ENCODE measurements around the gene FMO3. TPM values are rescaled to one million over a fixed set of nuclear protein-coding genes. Genes with fewer than 3 reads are reported as not detected.

FMO3 gene
- total and polyA plus RNA-seq, 2 donors (not counting 3 experiments of a cell fraction or from before 2014, with no cell fraction given) = not detected

- H3K4me3 ChIP-seq (replicated peaks in 1 of 3; ENCODE audit: insufficient read depth in 1 of 3, low read depth in 1 of 3, low read length in 3 of 3) = no peak overlapping the region
- H3K27ac ChIP-seq (ENCODE audit: insufficient read depth, low read depth, low read length) = no peak overlapping the region
- no peaks in the 10 kb centered on the region for H3K4me1 ChIP-seq (ENCODE audit: control insufficient read depth, extremely low read depth, insufficient read depth, low read length)
- H3K9me1 ChIP-seq (replicated peaks; ENCODE audit: control insufficient read depth, extremely low read depth, insufficient read depth, low read length) = no peaks in the 10 kb centered on the region
- TF ChIP-seq MYC (IDR thresholded peaks at IDR 0.05; ENCODE audit: low read depth, low read length) = no peak
- no peak for TF ChIP-seq CTCF (IDR thresholded peaks at IDR 0.05; ENCODE audit: extremely low read depth in 1 of 2, insufficient read depth in 1 of 2, low read depth in 1 of 2, low read length in 2 of 2)
- no peak for TF ChIP-seq POLR2A (IDR thresholded peaks at IDR 0.05; ENCODE audit: low read depth, low read length)
- TF ChIP-seq, protein P1, sequence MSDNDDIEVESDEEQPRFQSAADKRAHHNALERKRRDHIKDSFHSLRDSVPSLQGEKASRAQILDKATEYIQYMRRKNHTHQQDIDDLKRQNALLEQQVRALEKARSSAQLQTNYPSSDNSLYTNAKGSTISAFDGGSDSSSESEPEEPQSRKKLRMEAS (IDR thresholded peaks at IDR 0.05; ENCODE audit: insufficient read depth, insufficient read length) = no peak
- no peaks in the 10 kb centered on the region for H4K20me1 ChIP-seq (replicated peaks; ENCODE audit: control insufficient read depth, extremely low read depth, insufficient read depth, low read length)
- no peaks in the 10 kb centered on the region for H3K27me3 ChIP-seq (ENCODE audit: control insufficient read depth in 2 of 2, insufficient read depth in 2 of 2, low read length in 2 of 2)
- FAIRE-seq (no peak), DNase-seq (ENCODE audit: low read depth, low spot score) (no peak)
- CTCF ChIA-PET = no interaction called here
- no peak overlapping the region for H3K9ac ChIP-seq (replicated peaks; ENCODE audit: extremely low read depth, insufficient read depth, low read length)
- BruUV-seq (replicated peaks) = no TSS peak
- dilution Hi-C loops (cut with MboI; ENCODE audit: extremely low pct_ligation_motif_present, low sequenced_read_pairs) = no loop called here
- H3K79me2 ChIP-seq (ENCODE audit: control insufficient read depth, insufficient read depth, low read length) = no peaks in the 10 kb centered on the region
- no peaks in the 10 kb centered on the region for H3K36me3 ChIP-seq (ENCODE audit: control insufficient read depth in 2 of 2, extremely low read depth in 1 of 2, insufficient read depth in 2 of 2, low read length in 2 of 2)
- POLR2A ChIA-PET = interaction anchor here (0.6 kb wide), 1 partner anchor 100 kb away, joined by 7 read pairs; no protein-coding TSS in a partner anchor
- no peak overlapping the region for H2AFZ ChIP-seq (ENCODE audit: low read depth, low read length)
- no peak overlapping the region for H3K4me2 ChIP-seq (ENCODE audit: insufficient read depth, low read length)
- no peaks in the 10 kb centered on the region for H3K9me3 ChIP-seq (replicated peaks; ENCODE audit: control insufficient read depth, insufficient read depth, low read length)
- intact Hi-C loops (cut with micrococcal nuclease) = no loop called here
These were observed 70.1 kb downstream of the FMO3 start for GRCh38 chr1:171160639-171161354.

DNA sequence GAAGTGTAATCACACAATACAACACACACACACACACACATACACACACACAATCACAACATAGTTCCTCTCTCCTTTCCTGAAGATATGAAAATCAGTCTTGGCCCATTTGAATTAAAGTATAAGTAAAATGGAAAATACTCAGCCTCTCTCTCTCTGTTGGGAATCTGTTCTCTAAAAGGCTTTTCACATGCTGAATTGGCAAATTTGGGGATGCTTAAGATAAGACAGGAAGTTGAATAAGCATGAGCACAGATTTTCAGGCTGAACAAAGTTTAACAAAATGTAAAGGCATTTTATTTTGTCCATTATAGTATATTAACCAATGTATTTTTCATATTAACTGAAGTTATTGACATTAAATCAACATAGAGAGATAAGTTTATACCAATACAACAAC, 70.7 kb downstream of the FMO3 start:
- intact Hi-C loops (cut with micrococcal nuclease) = no loop called here
- Histone ChIP-seq H4K20me1 (replicated peaks; ENCODE audit: control insufficient read depth, extremely low read depth, insufficient read depth, low read length) (no peaks in the 10 kb centered on the region), H3K36me3 (ENCODE audit: control insufficient read depth in 2 of 2, extremely low read depth in 1 of 2, insufficient read depth in 2 of 2, low read length in 2 of 2) (no peaks in the 10 kb centered on the region), H3K27me3 (ENCODE audit: control insufficient read depth in 2 of 2, insufficient read depth in 2 of 2, low read length in 2 of 2) (no peaks in the 10 kb centered on the region), H3K4me2 (ENCODE audit: insufficient read depth, low read length) (no peak overlapping the region), H3K27ac (ENCODE audit: insufficient read depth, low read depth, low read length) (no peak overlapping the region), H3K79me2 (ENCODE audit: control insufficient read depth, insufficient read depth, low read length) (no peaks in the 10 kb centered on the region), H3K4me1 (ENCODE audit: control insufficient read depth, extremely low read depth, insufficient read depth, low read length) (no peaks in the 10 kb centered on the region), H3K4me3 (replicated peaks in 1 of 3; ENCODE audit: insufficient read depth in 1 of 3, low read depth in 1 of 3, low read length in 3 of 3) (no peak overlapping the region), H3K9ac (replicated peaks; ENCODE audit: extremely low read depth, insufficient read depth, low read length) (no peak overlapping the region), H3K9me1 (replicated peaks; ENCODE audit: control insufficient read depth, extremely low read depth, insufficient read depth, low read length) (no peaks in the 10 kb centered on the region), H3K9me3 (replicated peaks; ENCODE audit: control insufficient read depth, insufficient read depth, low read length) (no peaks in the 10 kb centered on the region), H2AFZ (ENCODE audit: low read depth, low read length) (no peak overlapping the region)
- no peak for TF ChIP-seq MYC (IDR thresholded peaks at IDR 0.05; ENCODE audit: low read depth, low read length)
- TF ChIP-seq FOS (IDR thresholded peaks at IDR 0.05; ENCODE audit: borderline replicate concordance, insufficient read depth, low read length) = no peak
- no peak for TF ChIP-seq POLR2AphosphoS5 (IDR thresholded peaks at IDR 0.05; ENCODE audit: insufficient read depth, low read depth, low read length)
- no peak for TF ChIP-seq JUN (IDR thresholded peaks at IDR 0.05; ENCODE audit: borderline replicate concordance, insufficient read depth, insufficient read length, low read depth)
- TF ChIP-seq CTCF (IDR thresholded peaks at IDR 0.05; ENCODE audit: extremely low read depth in 1 of 2, insufficient read depth in 1 of 2, low read depth in 1 of 2, low read length in 2 of 2) = no peak
- no peak for TF ChIP-seq GATA2 (IDR thresholded peaks at IDR 0.05; ENCODE audit: insufficient read depth, insufficient read length, low read depth, low read length)
- TF ChIP-seq, protein P1 (IDR thresholded peaks at IDR 0.05; ENCODE audit: insufficient read depth, insufficient read length) = no peak
- TF ChIP-seq EZH2 (IDR thresholded peaks at IDR 0.05; ENCODE audit: borderline replicate concordance, low read depth, low read length, severe bottlenecking) = no peak
- TF ChIP-seq POLR2A (IDR thresholded peaks at IDR 0.05; ENCODE audit: low read depth, low read length) = no peak
- DNase-seq (ENCODE audit: low read depth, low spot score) (no peak), FAIRE-seq (no peak)
- ChIA-PET CTCF (no interaction called here), POLR2A (no interaction called here)
- dilution Hi-C loops (cut with MboI; ENCODE audit: extremely low pct_ligation_motif_present, low sequenced_read_pairs) = no loop called here
- no TSS peak for BruUV-seq (replicated peaks)
